ENCODE measurements around the gene TUBB3.
"Not testable (repeated sequence)": the region's sequence is repeated elsewhere in the genome, so short reads cannot be mapped to it uniquely, and the experiment has no call there.

TUBB3 gene

GRCh38 chr16:89962754-89963498, 39.8 kb downstream of the TUBB3 start:
- DNase-seq: no peak

- no peak for DNase-seq
Observed at GRCh38 chr16:89964201-89964600, 41.1 kb downstream of the TUBB3 start.

- no peak for DNase-seq
Observed at GRCh38 chr16:89965447-89966225, 42.5 kb downstream of the TUBB3 start.

- no peak for DNase-seq
Observed at GRCh38 chr16:89966756-89967155, 43.6 kb downstream of the TUBB3 start.

- DNase-seq: not testable (repeated sequence)
Observed at GRCh38 chr16:89967436-89967835, 44.3 kb downstream of the TUBB3 start.

- DNase-seq: not testable (repeated sequence)
Observed at GRCh38 chr16:89968074-89968473, 44.9 kb downstream of the TUBB3 start.

GRCh38 chr16:89969741-89970410, 46.7 kb downstream of the TUBB3 start:
- DNase-seq: peak in 6 of 58 donors; percentile 5 to 22 (median 10)

GRCh38 chr16:89971495-89972243, 48.5 kb downstream of the TUBB3 start:
- DNase-seq: peak in 5 of 58 donors; percentile 15 to 70 (median 49)

GRCh38 chr16:89972244-89973234, 49.4 kb downstream of the TUBB3 start:
- DNase-seq: peak in 57 of 58 donors; percentile 64 to 96 (median 86)

GRCh38 chr16:89973235-89973634, 50.1 kb downstream of the TUBB3 start:
- DNase-seq: no peak

GRCh38 chr16:89973654-89974335, 50.7 kb downstream of the TUBB3 start:
- DNase-seq: no peak

- DNase-seq: no peak
Observed at GRCh38 chr16:89974870-89975269, 51.7 kb downstream of the TUBB3 start.

GRCh38 chr16:89981414-89981813, 58.3 kb downstream of the TUBB3 start:
- DNase-seq: no peak

- no peak for DNase-seq
Observed at GRCh38 chr16:89982318-89982717, 59.2 kb downstream of the TUBB3 start.

- DNase-seq: no peak
Observed at GRCh38 chr16:89983536-89983935, 60.4 kb downstream of the TUBB3 start.

- DNase-seq: no peak
Observed at GRCh38 chr16:89984216-89984615, 61.1 kb downstream of the TUBB3 start.

- DNase-seq: no peak
Observed at GRCh38 chr16:89985219-89985618, 62.1 kb downstream of the TUBB3 start.
